ENCODE data around the gene TRPC4AP. TPM values are rescaled to one million over a fixed set of nuclear protein-coding genes. Genes with fewer than 3 reads are reported as not detected.

Gene TRPC4AP
- total and polyA plus RNA-seq, 2 of the 8 experiments (the other 6 are each of a cell fraction or from before 2014, with no cell fraction given): 73.1 to 74.8 TPM

GRCh38 chr20:34990231-34990630 is 102.4 kb downstream of the TRPC4AP start:
- Histone ChIP-seq H2BK5ac (ENCODE audit: low read depth, low read length) (no peak overlapping the region), H3K27ac (ENCODE audit: low read depth, low read length) (no peak overlapping the region), H3K79me1 (ENCODE audit: low read depth, low read length) (no peaks in the 10 kb centered on the region), H3K9ac (replicated peaks in 1 of 4; ENCODE audit: extremely low read depth in 1 of 4, low read depth in 3 of 4, low read length in 3 of 4) (no peak overlapping the region), H3K56ac (replicated peaks; ENCODE audit: insufficient read length, low read depth, low read length) (no peak overlapping the region), H2BK15ac (ENCODE audit: low read length) (no peak overlapping the region), H4K8ac (ENCODE audit: extremely low read depth, insufficient read depth, low read length) (no peak overlapping the region), H3K4me1 (replicated peaks in 1 of 4; ENCODE audit: control insufficient read depth in 3 of 4, insufficient read depth in 4 of 4, low read length in 3 of 4) (peaks cover 0 to 10% (median 1%) of the 10 kb centered on the region in 4 experiments; a peak in 5 of 7 replicates), H3K14ac (ENCODE audit: insufficient read length) (no peak overlapping the region), H2BK12ac (ENCODE audit: low read depth, low read length) (no peak overlapping the region), H4K5ac (ENCODE audit: insufficient read length, low read depth, low read length) (no peak overlapping the region), H3K23ac (ENCODE audit: insufficient read length) (no peak overlapping the region), H4K91ac (replicated peaks; ENCODE audit: insufficient read length, low read length) (no peak overlapping the region), H2AFZ (ENCODE audit: low read length) (no peak overlapping the region), H3K27me3 (replicated peaks in 1 of 4; ENCODE audit: control insufficient read depth in 3 of 4, extremely low read depth in 1 of 4, insufficient read depth in 3 of 4, low read length in 3 of 4) (peaks cover 0 to 5% (median 3%) of the 10 kb centered on the region in 4 experiments; a peak in 3 of 7 replicates), H3K79me2 (ENCODE audit: control insufficient read depth in 1 of 2, insufficient read depth in 2 of 2, low read length in 2 of 2) (no peaks in the 10 kb centered on the region), H3K36me3 (ENCODE audit: control insufficient read depth in 2 of 4, insufficient read depth in 4 of 4, low read length in 3 of 4) (no peaks in the 10 kb centered on the region), H3K18ac (ENCODE audit: extremely low read depth, low read length) (no peak overlapping the region), H2BK120ac (replicated peaks; ENCODE audit: low read depth, low read length) (no peak overlapping the region), H4K20me1 (replicated peaks in 1 of 2; ENCODE audit: control insufficient read depth in 1 of 2, insufficient read depth in 2 of 2, low read length in 2 of 2) (peaks cover 0 to 4% of the 10 kb centered on the region in 2 experiments), H3K4ac (replicated peaks; ENCODE audit: insufficient read length, low read depth, low read length) (no peak overlapping the region), H3K4me3 (ENCODE audit: extremely low read depth in 1 of 4, insufficient read depth in 2 of 4, low read depth in 3 of 4, low read length in 4 of 4) (no peak overlapping the region), H3K9me3 (ENCODE audit: insufficient read depth in 2 of 2, low read depth in 1 of 2, low read length in 1 of 2) (no peaks in the 10 kb centered on the region), H2BK20ac (ENCODE audit: low read length) (no peak overlapping the region), H2AK5ac (ENCODE audit: low read depth, low read length) (no peak overlapping the region), H3K4me2 (ENCODE audit: insufficient read depth in 1 of 2, low read depth in 2 of 2, low read length in 2 of 2) (no peak overlapping the region), H3K23me2 (ENCODE audit: low read depth, low read length) (no peaks in the 10 kb centered on the region)
- WGBS, 2 experiments (ENCODE audit: extremely low coverage in 1 of 2, insufficient coverage in 1 of 2, insufficient read length in 1 of 2, insufficient replicate concordance in 2 of 2, low coverage in 1 of 2, low lambda C conversion rate in 2 of 2, missing lambda C conversion rate in 1 of 2): 84% methylated on average over 10 of the region's 11 CpGs; no CpG with 5 or more reads in 1 of the 2 experiments
- no peak for DNase-seq (ENCODE audit: low read depth in 1 of 2, low spot score in 2 of 2)
- FAIRE-seq: no peak
- POLR2A ChIA-PET (ENCODE audit: partially characterized antibody): no interaction called here
- CTCF ChIA-PET (ENCODE audit: partially characterized antibody): interaction anchor here (1.5 to 2.1 kb wide), 2 partner anchors 11 to 115 kb away, joined by 3 to 8 read pairs; no protein-coding TSS in a partner anchor
- TF ChIP-seq HDAC2 (IDR thresholded peaks at IDR 0.05; ENCODE audit: borderline replicate concordance in 1 of 2, low read depth in 2 of 2, low read length in 2 of 2) (no peak), MAFK (IDR thresholded peaks at IDR 0.05; ENCODE audit: low read depth, low read length) (no peak), JUND (IDR thresholded peaks at IDR 0.05; ENCODE audit: low read length) (no peak), NRF1 (IDR thresholded peaks at IDR 0.05; ENCODE audit: low read depth, low read length) (no peak), POLR2AphosphoS5 (IDR thresholded peaks at IDR 0.05; ENCODE audit: low read depth, low read length) (no peak), SUZ12 (IDR thresholded peaks at IDR 0.05; ENCODE audit: low read length) (no peak), BCL11A (IDR thresholded peaks at IDR 0.05; ENCODE audit: low read depth in 2 of 2, low read length in 2 of 2) (no peak), SP1 (IDR thresholded peaks at IDR 0.05; ENCODE audit: low read depth, low read length) (no peak), RAD21 (IDR thresholded peaks at IDR 0.05 in 1 of 2, conservative IDR thresholded peaks at IDR 0.05 in 1 of 2; ENCODE audit: low read depth in 2 of 2, low read length in 2 of 2) (no peak)
- TF ChIP-seq, protein P1, sequence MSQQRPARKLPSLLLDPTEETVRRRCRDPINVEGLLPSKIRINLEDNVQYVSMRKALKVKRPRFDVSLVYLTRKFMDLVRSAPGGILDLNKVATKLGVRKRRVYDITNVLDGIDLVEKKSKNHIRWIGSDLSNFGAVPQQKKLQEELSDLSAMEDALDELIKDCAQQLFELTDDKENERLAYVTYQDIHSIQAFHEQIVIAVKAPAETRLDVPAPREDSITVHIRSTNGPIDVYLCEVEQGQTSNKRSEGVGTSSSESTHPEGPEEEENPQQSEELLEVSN (IDR thresholded peaks at IDR 0.05): no peak
- TF ChIP-seq, protein P2, sequence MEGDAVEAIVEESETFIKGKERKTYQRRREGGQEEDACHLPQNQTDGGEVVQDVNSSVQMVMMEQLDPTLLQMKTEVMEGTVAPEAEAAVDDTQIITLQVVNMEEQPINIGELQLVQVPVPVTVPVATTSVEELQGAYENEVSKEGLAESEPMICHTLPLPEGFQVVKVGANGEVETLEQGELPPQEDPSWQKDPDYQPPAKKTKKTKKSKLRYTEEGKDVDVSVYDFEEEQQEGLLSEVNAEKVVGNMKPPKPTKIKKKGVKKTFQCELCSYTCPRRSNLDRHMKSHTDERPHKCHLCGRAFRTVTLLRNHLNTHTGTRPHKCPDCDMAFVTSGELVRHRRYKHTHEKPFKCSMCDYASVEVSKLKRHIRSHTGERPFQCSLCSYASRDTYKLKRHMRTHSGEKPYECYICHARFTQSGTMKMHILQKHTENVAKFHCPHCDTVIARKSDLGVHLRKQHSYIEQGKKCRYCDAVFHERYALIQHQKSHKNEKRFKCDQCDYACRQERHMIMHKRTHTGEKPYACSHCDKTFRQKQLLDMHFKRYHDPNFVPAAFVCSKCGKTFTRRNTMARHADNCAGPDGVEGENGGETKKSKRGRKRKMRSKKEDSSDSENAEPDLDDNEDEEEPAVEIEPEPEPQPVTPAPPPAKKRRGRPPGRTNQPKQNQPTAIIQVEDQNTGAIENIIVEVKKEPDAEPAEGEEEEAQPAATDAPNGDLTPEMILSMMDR (IDR thresholded peaks at IDR 0.05; ENCODE audit: control extremely low read depth in 1 of 3, insufficient read depth in 1 of 3, low read depth in 1 of 3, low read length in 3 of 3): no peak

All from H1 (cell line).